IMR-90 (cell line): ENCODE measurements around the gene ACOT7. TPM values are rescaled to one million over a fixed set of nuclear protein-coding genes. Genes with fewer than 3 reads are reported as not detected.
A peak's percentile ranks its signal among the peaks of the same experiment; 100 is the strongest.

Experiments used
- ATAC-seq: fragments of 200-7000 bp; cut with Tn5 transposase; 2 replicates; pipeline ENCODE4 v1.9.1; 2020; ENCODE audit warnings: low read depth, mild to moderate bottlenecking, moderate library complexity
- BruUV-seq: library from RNA; stranded (reverse); fragments of 400-500 nt; replicated peaks from 2 replicates; lab custom pipeline; 2021; lab: Mats Ljungman, UMichigan
- CTCF ChIA-PET: fragments of 300-600 bp; formaldehyde crosslinking; extraction: SDS; loops from one replicate; lab custom pipeline; 2021; ENCODE audit warnings: antibody characterized with exemption; lab: Yijun Ruan, JAX
- POLR2A ChIA-PET: fragments of 300-600 bp; sonication (Branson Sonifier 250); formaldehyde crosslinking; loops from one replicate; lab custom pipeline; 2022; ENCODE audit warnings: antibody characterized with exemption; ENCODE audit not compliant: unreplicated experiment; lab: Charles Lee
- DNase-seq: peaks from one replicate; pipeline ENCODE4 v3.0.0; 2013
- H2AFZ ChIP-seq: replicated peaks from 2 replicates; pipeline ENCODE3; 2013; ENCODE audit warnings: low read length, mild to moderate bottlenecking; ENCODE audit not compliant: poor library complexity
- H2AK5ac ChIP-seq: 2 replicates; pipeline ENCODE4 v1.6.1; 2013; ENCODE audit warnings: low read depth, low read length, inconsistent platforms
- H2AK9ac ChIP-seq: replicated peaks from 2 replicates; pipeline ENCODE3; 2013; ENCODE audit warnings: mild to moderate bottlenecking, low read depth, low read length, moderate library complexity; ENCODE audit not compliant: poor library complexity
- H2BK120ac ChIP-seq: 2 replicates; pipeline ENCODE4 v1.6.1; 2013; ENCODE audit warnings: low read depth, low read length, inconsistent platforms
- H2BK15ac ChIP-seq: 3 replicates; pipeline ENCODE4 v1.6.1; 2013; ENCODE audit warnings: low read depth, low read length, inconsistent platforms
- H2BK20ac ChIP-seq: 2 replicates; pipeline ENCODE4 v1.6.1; 2013; ENCODE audit warnings: low read depth, mild to moderate bottlenecking, inconsistent platforms, low read length, moderate library complexity
- H2BK5ac ChIP-seq: 2 replicates; pipeline ENCODE4 v1.6.1; 2013; ENCODE audit warnings: mild to moderate bottlenecking, low read depth, low read length, inconsistent platforms; ENCODE audit not compliant: poor library complexity, severe bottlenecking
- H3K14ac ChIP-seq: replicated peaks from 2 replicates; pipeline ENCODE4 v1.6.1; 2013; ENCODE audit warnings: low read depth, low read length, inconsistent platforms
- H3K18ac ChIP-seq: 2 replicates; pipeline ENCODE4 v1.6.1; 2013; ENCODE audit warnings: low read depth, low read length, control low read depth
- H3K23ac ChIP-seq: 2 replicates; pipeline ENCODE4 v1.6.1; 2013; ENCODE audit warnings: low read depth, low read length, inconsistent platforms
- H3K27ac ChIP-seq: 2 replicates; pipeline ENCODE4 v1.5.1; 2013; ENCODE audit warnings: mild to moderate bottlenecking, control low read depth, low read length; ENCODE audit not compliant: insufficient read depth
- H3K27me3 ChIP-seq: 2 replicates; pipeline ENCODE4 v1.6.1; 2013; ENCODE audit warnings: low read length; ENCODE audit not compliant: control insufficient read depth, insufficient read depth
- H3K36me3 ChIP-seq: 2 replicates; pipeline ENCODE4 v1.6.1; 2013; ENCODE audit warnings: low read length, mixed read lengths; ENCODE audit not compliant: control insufficient read depth, insufficient read depth
- H3K4ac ChIP-seq: 2 replicates; pipeline ENCODE4 v1.6.1; 2013; ENCODE audit warnings: low read depth, low read length, inconsistent platforms
- H3K4me1 ChIP-seq: 2 replicates; pipeline ENCODE4 v1.6.1; 2013; ENCODE audit warnings: low read length, mixed read lengths; ENCODE audit not compliant: control insufficient read depth, insufficient read depth
- H3K4me2 ChIP-seq: 2 replicates; pipeline ENCODE4 v1.6.1; 2013; ENCODE audit warnings: low read depth, mild to moderate bottlenecking, control low read depth, low read length, moderate library complexity
- H3K4me3 ChIP-seq: 2 replicates; pipeline ENCODE4 v1.5.1; 2013; ENCODE audit warnings: low read depth, mild to moderate bottlenecking, control low read depth, low read length, moderate library complexity; ENCODE audit not compliant: insufficient read depth
- H3K56ac ChIP-seq: 2 replicates; pipeline ENCODE4 v1.6.1; 2013; ENCODE audit warnings: low read length, inconsistent platforms; ENCODE audit not compliant: insufficient read depth; ENCODE audit errors: extremely low read depth
- H3K79me1 ChIP-seq, 2 experiments: 2 replicates each; pipeline ENCODE4 v1.6.1; 2013; ENCODE audit warnings: low read length in 2 of 2, inconsistent platforms in 1 of 2, low read depth in 1 of 2
- H3K9ac ChIP-seq: 2 replicates; pipeline ENCODE4 v1.6.1; 2013; ENCODE audit warnings: low read depth, low read length, control low read depth
- H3K9me1 ChIP-seq: 2 replicates; pipeline ENCODE4 v1.6.1; 2013; ENCODE audit warnings: low read length, inconsistent platforms; ENCODE audit not compliant: insufficient read depth
- H3K9me3 ChIP-seq: 2 replicates; pipeline ENCODE4 v1.6.1; 2013; ENCODE audit warnings: low read length; ENCODE audit not compliant: control insufficient read depth, insufficient read depth
- H4K20me1 ChIP-seq: 2 replicates; pipeline ENCODE4 v1.6.1; 2013; ENCODE audit warnings: low read length, inconsistent platforms; ENCODE audit not compliant: insufficient read depth
- H4K5ac ChIP-seq: 2 replicates; pipeline ENCODE4 v1.6.1; 2013; ENCODE audit warnings: mild to moderate bottlenecking, low read depth, low read length, control low read depth
- H4K8ac ChIP-seq, 2 experiments: 2 replicates each; pipeline ENCODE4 v1.6.1; 2013; ENCODE audit warnings: low read depth in 2 of 2, low read length in 2 of 2, control low read depth in 1 of 2, inconsistent platforms in 1 of 2
- H4K91ac ChIP-seq: 2 replicates; pipeline ENCODE4 v1.6.1; 2013; ENCODE audit warnings: low read depth, low read length, inconsistent platforms; ENCODE audit not compliant: insufficient read depth
- BHLHE40 ChIP-seq: fragments of 150-350 bp; IDR thresholded peaks from 2 replicates; pipeline ENCODE4 v1.6.1; 2016; ENCODE audit warnings: mild to moderate bottlenecking, low read depth, low read length
- CHD1 ChIP-seq: IDR thresholded peaks from 2 replicates; pipeline ENCODE4 v1.6.1; 2012; ENCODE audit warnings: low read depth, low read length, improper control_type of control experiment
- MXI1 ChIP-seq: IDR thresholded peaks from 2 replicates; pipeline ENCODE4 v1.6.1; 2012; ENCODE audit warnings: low read depth, mild to moderate bottlenecking, low read length, moderate library complexity, borderline replicate concordance
- WGBS, 2 experiments: methylation state at CpG; one replicate each; pipeline versions ENCODE4 v1.1.5 to v1.1.7; 2013; ENCODE audit warnings: missing lambda C conversion rate in 2 of 2; ENCODE audit not compliant: insufficient read length in 1 of 2; ENCODE audit errors: extremely low coverage in 2 of 2; 5-methylcytosine and 5-hydroxymethylcytosine counted together
- dilution Hi-C: fragments of 300-500 bp; cut with HindIII; formaldehyde crosslinking; loops from one replicate; pipeline ENCODE4 v1.14.3; 2018; ENCODE audit warnings: low sequenced_read_pairs; ENCODE audit not compliant: unreplicated experiment
- in situ Hi-C: fragments of 300-500 bp; cut with MboI; formaldehyde crosslinking; loops from 3 replicates; pipeline ENCODE4 v1.14.3; 2019; ENCODE audit warnings: low sequenced_read_pairs, inconsistent platforms, mixed read lengths
- intact Hi-C: fragments of 100-400 bp; cut with micrococcal nuclease; formaldehyde crosslinking; loops from 2 replicates; pipeline ENCODE4 v1.10.0; 2022
- polyA plus RNA-seq, 3 experiments: library from polyadenylated mRNA; depleted of rRNA; stranded (reverse); fragments of >200 nt; gene quantifications; 2 replicates each; pipeline ENCODE4 v1.2.3, GENCODE V29; 2012; ENCODE audit warnings: low replicate concordance in 1 of 3
- total RNA-seq: library from RNA; depleted of rRNA; stranded (reverse); fragments of >200 nt; gene quantifications from 2 replicates; pipeline ENCODE4 v1.2.3, GENCODE V29; 2012

The ACOT7 gene
- total and polyA plus RNA-seq, 2 of the 4 experiments (the other 2 are of a cell fraction): 51.6 to 242 TPM

DNA sequence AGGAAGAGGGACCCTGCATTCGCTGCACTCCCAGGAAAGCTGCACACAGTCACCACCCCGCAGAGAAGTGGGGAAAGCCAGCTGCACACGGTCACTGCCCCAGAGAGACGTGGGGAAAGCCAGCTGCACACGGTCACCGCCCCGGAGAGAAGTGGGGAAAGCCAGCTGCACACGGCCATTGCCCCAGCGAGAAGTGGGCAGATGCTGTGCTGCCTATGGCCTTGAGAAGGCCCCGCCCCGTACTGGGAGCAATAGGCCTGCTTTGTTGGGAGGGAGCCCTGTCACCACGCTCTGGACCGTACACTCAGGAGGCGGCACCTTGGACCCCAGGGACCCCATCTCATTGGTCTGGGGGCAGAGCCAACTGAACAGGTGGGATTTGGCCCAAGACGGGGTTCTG lies 128.4 kb downstream of the ACOT7 start:
- Histone ChIP-seq H2BK5ac (no peak overlapping the region), H2BK15ac (no peak overlapping the region), H4K8ac (no peak overlapping the region), H3K27me3 (no peaks in the 10 kb centered on the region), H2AFZ (no peak overlapping the region), H2BK20ac (no peak overlapping the region), H2BK120ac (no peak overlapping the region), H3K18ac (no peak overlapping the region), H2AK9ac (peak overlapping the region; percentile 10), H4K5ac (no peak overlapping the region), H3K14ac (no peak overlapping the region), H3K9ac (no peak overlapping the region), H3K4ac (no peak overlapping the region), H3K9me3 (no peaks in the 10 kb centered on the region), H3K27ac (no peak overlapping the region), H3K4me3 (no peak overlapping the region), H2AK5ac (no peak overlapping the region), H4K91ac (no peak overlapping the region), H4K20me1 (peaks cover 8% of the 10 kb centered on the region; the same call in 1 of the 2 replicates), H3K4me2 (no peak overlapping the region), H3K23ac (no peak overlapping the region), H3K36me3 (no peaks in the 10 kb centered on the region), H3K9me1 (no peaks in the 10 kb centered on the region), H3K4me1 (peaks cover 7% of the 10 kb centered on the region; the same call in 1 of the 2 replicates), H3K56ac (no peak overlapping the region), H3K79me1 (0 out of 4 replicates have a peak, but pooled peaks cover 0 to 2% of the 10 kb centered on the region in 2 experiments)
- no peak for TF ChIP-seq BHLHE40
- no peak for TF ChIP-seq CHD1
- TF ChIP-seq MXI1: no peak
- no TSS peak for BruUV-seq
- DNase-seq (no peak), ATAC-seq (no peak)
- ChIA-PET POLR2A (no interaction called here), CTCF (no interaction called here)
- 76% methylated on average over 13 of the region's 15 CpGs; no CpG with 5 or more reads in 1 of the 2 experiments for WGBS, 2 experiments
- dilution Hi-C loops: no loop called here
- in situ Hi-C loops: no loop called here
- intact Hi-C loops: no loop called here
